Transverse colon (tissue), 4 donors: ENCODE data around the gene MPP2.

ENCODE experiments used
- EP300 ChIP-seq: sonication (generic); formaldehyde crosslinking; IDR thresholded peaks from one replicate; pipeline ENCODE4 v1.6.1; 2017; ENCODE audit warnings: antibody characterized with exemption, low read depth
- POLR2A ChIP-seq: fragments of 450-650 bp; IDR thresholded peaks from one replicate; pipeline ENCODE4 v1.6.1; 2016; ENCODE audit warnings: antibody characterized with exemption, mild to moderate bottlenecking, moderate library complexity
- POLR2AphosphoS5 ChIP-seq, 3 donors: sonication (generic); formaldehyde crosslinking; IDR thresholded peaks; one replicate each; pipeline ENCODE4 v1.6.1; 2016; ENCODE audit warnings: antibody characterized with exemption in 3 of 3
- TF ChIP-seq, protein P1 (sequence below), 5 experiments: fragments of 200-600 bp in 3 of 5; fragments of 450-650 bp in 2 of 5; sonication (generic) in 3 of 5; IDR thresholded peaks; 1 replicate in 2 of 5; 2 replicates in 3 of 5; pipeline ENCODE4 v1.5.1; 2016 to 2017; ENCODE audit warnings: antibody characterized with exemption in 5 of 5, inconsistent platforms in 3 of 5, mild to moderate bottlenecking in 2 of 5, moderate library complexity in 1 of 5

- TF ChIP-seq, protein P1, sequence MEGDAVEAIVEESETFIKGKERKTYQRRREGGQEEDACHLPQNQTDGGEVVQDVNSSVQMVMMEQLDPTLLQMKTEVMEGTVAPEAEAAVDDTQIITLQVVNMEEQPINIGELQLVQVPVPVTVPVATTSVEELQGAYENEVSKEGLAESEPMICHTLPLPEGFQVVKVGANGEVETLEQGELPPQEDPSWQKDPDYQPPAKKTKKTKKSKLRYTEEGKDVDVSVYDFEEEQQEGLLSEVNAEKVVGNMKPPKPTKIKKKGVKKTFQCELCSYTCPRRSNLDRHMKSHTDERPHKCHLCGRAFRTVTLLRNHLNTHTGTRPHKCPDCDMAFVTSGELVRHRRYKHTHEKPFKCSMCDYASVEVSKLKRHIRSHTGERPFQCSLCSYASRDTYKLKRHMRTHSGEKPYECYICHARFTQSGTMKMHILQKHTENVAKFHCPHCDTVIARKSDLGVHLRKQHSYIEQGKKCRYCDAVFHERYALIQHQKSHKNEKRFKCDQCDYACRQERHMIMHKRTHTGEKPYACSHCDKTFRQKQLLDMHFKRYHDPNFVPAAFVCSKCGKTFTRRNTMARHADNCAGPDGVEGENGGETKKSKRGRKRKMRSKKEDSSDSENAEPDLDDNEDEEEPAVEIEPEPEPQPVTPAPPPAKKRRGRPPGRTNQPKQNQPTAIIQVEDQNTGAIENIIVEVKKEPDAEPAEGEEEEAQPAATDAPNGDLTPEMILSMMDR (IDR thresholded peaks at IDR 0.05), result no peak
- no peak for TF ChIP-seq POLR2A
- no peak for TF ChIP-seq EP300
- no peak for TF ChIP-seq POLR2AphosphoS5 (IDR thresholded peaks at IDR 0.05)
Measured at GRCh38 chr17:43855061-43855460, 52.3 kb downstream of the MPP2 start.
